ENCODE data around the gene NKPD1. TPM values are rescaled to one million over a fixed set of nuclear protein-coding genes. Genes with fewer than 3 reads are reported as not detected.
A peak's percentile ranks its signal among the peaks of the same experiment; 100 is the strongest.

NKPD1 gene
- total RNA-seq, 1 donor = under 0.01 TPM

GRCh38 chr19:45154064-45154827 lies 6.5 kb downstream of the NKPD1 start:
- TF ChIP-seq CTCF (IDR thresholded peaks at IDR 0.05; ENCODE audit: insufficient read depth, low read depth, low read length) = peak; percentile 18
- peak; percentile 96 for DNase-seq (ENCODE audit: low read depth)
- H3K4me3 ChIP-seq (ENCODE audit: low read depth, low read length) = no peak overlapping the region

DNA sequence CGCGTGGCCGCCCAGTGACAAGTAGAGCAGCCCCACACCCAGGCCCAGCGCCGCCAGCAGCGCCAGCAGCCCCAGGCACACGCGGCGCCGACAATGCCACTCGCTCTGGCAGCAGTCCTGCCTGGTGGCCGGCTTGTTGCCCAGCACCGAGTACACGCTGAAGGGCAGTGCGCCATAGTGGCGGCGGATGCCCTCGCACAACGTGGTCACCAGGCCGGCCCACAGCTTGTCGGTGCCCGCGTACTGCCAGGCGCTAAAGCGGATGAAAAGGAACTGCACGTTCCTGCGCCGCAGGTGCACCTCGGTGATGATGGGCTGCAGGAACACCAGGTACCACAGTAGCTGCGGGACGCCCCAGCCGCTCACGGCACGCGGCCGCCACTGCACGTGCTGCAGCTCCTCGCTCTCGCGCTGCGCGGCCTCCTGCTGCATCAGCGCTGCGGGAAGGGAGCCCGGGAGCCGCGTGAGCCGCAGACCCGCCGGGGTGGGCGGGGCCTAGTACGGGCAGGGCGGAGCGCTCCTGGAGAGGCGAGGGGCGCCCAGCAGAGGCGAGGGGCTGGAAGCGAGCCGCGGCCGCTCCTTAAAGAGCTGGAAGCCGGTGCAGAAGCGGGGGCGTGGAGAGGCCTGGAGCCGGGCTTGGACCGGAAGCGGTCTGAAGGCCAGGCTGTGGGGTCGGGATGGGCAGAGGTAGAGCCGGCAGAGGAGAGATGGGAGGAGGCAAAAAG lies 7.3 kb downstream of the NKPD1 start:
- peak; percentile 61 for DNase-seq (ENCODE audit: low read depth)
- TF ChIP-seq CTCF (IDR thresholded peaks at IDR 0.05; ENCODE audit: insufficient read depth, low read depth, low read length) = no peak
- H3K4me3 ChIP-seq (ENCODE audit: low read depth, low read length) = peak overlapping the region; percentile 25

DNA sequence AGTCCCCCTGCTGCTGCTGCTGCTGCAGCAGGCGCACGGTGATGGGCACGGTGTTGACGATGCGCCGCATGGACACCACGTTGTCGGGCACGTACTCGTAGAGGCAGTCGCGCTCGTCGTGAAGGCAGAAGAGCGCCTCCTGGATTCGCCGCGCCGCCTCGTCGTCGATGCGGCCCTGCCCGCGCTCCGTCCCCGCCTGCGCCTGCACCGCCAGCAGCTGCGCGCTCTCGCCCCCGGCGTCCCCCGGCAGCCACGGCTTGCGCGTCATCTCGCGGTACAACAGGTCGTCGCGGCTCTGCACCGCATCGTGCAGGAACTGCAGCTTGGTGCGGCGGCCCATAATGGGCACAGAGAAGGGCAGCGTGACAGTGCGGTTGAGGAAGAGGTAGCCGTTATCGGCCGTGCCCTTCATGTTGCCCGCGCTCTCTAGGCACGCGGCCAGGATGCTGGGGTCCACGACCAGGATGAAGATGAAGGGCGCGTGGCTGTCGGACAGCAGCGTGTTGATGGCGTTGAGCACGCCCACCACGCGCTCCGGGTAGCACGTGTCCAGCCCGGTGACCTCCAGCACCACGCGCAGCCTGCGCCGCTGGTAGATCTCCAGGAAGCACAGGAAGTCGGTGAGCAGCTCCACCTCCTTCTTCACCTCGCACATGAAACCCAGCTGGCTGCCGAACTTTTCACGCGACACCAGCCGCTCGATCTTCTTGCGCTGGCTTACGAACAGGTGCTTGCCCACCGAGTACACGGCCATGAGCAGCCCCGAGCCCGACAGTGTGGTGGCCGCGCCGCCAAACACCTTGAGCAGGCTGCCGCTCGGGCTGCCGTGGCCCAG lies 8.1 kb downstream of the NKPD1 start:
- peak; percentile 66 for DNase-seq (ENCODE audit: low read depth)
- peak overlapping the region; percentile 30 for H3K4me3 ChIP-seq (ENCODE audit: low read depth, low read length)
- no peak for TF ChIP-seq CTCF (IDR thresholded peaks at IDR 0.05; ENCODE audit: insufficient read depth, low read depth, low read length)

DNA sequence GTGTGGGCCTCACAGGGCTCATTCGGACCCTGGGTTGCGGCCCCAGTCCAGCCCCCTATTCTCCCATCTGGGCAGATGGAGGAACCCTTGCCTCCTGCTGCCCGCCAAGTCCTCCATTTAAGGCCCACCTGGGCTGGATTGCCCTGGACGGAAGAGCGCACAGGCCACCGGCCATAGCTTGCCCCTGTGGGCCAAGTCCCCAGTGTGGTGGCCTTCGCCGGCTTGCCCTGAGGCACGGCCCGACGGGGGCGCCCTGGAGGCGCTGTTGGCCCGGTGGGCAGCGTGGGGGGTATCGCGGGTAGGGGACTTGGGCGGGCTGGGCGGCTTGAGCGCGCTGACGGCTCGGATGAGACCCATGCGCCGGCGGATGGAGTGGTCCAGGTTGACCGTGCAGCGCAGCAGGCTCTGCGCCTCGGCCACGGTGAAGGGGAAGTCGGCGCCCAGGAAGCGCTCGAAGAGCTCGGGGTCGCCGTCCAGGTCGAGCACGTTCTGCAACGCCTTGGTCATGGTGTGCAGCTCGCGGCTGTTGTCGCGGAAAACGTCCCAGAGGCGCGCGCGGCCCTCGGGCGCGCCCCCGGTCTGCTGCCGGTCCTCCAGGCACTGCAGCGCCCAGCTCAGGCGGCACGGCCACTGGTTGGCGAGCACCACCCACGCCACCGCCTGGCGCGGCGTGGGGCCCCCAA lies 8.8 kb downstream of the NKPD1 start:
- H3K4me3 ChIP-seq (ENCODE audit: low read depth, low read length) = peak overlapping the region; percentile 21
- no peak for DNase-seq (ENCODE audit: low read depth)
- TF ChIP-seq CTCF (IDR thresholded peaks at IDR 0.05; ENCODE audit: insufficient read depth, low read depth, low read length) = no peak

DNA sequence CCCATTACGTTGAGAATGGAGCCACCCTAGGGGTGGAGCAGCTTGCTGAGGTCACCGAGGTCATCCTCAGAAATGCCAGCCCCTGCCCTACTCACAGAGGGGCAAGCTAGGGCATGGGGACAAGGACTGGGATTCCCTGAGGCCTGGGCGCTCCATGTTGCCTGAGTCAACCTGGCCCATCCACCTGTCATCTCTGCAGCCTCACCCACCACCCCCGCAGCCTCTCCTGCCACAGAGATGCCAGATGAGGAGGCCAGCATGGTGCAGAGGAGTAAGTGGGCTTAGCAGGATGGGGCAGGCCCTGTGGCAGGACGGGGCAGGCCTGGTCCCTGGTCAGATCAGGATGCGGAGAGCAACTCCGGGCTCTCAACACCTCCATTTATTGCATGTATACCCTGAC lies 9.5 kb downstream of the NKPD1 start:
- H3K4me3 ChIP-seq (ENCODE audit: low read depth, low read length) = no peak overlapping the region
- DNase-seq (ENCODE audit: low read depth) = no peak
- TF ChIP-seq CTCF (IDR thresholded peaks at IDR 0.05; ENCODE audit: insufficient read depth, low read depth, low read length) = no peak

- TF ChIP-seq CTCF (IDR thresholded peaks at IDR 0.05; ENCODE audit: insufficient read depth, low read depth, low read length) = no peak
- no peak for DNase-seq (ENCODE audit: low read depth)
- H3K4me3 ChIP-seq (ENCODE audit: low read depth, low read length) = no peak overlapping the region
Observed at GRCh38 chr19:45150751-45151281, 10.0 kb downstream of the NKPD1 start.

All from fibroblast of villous mesenchyme (primary cell).